B cell (primary cell): Measurements from ENCODE around the gene SIRT1.

Experiments
- CTCF ChIP-seq: fragments of 200-600 bp; IDR thresholded peaks from one replicate; pipeline ENCODE4 v1.8.0; 2022; ENCODE audit warnings: antibody characterized with exemption, mild to moderate bottlenecking
- EZH2 ChIP-seq: IDR thresholded peaks from 2 replicates; pipeline ENCODE4 v1.6.1; 2012; ENCODE audit warnings: borderline replicate concordance, low read depth, mild to moderate bottlenecking, moderate library complexity, low read length; ENCODE audit not compliant: insufficient read depth, poor library complexity, severe bottlenecking

- TF ChIP-seq CTCF, result no peak
- no peak for TF ChIP-seq EZH2
These were observed 48.7 kb downstream of the SIRT1 start for GRCh38 chr10:67933199-67933598.
